Measurements from ENCODE around the gene CPZ. TPM values are rescaled to one million over a fixed set of nuclear protein-coding genes. Genes with fewer than 3 reads are reported as not detected.

CPZ gene
- 0.17 to 0.25 TPM (median 0.20 TPM) in 4 of 5 replicates, not detected in the other for total RNA-seq (2022; extraction: Qiagen RNA extraction; ENCODE audit: low read depth)

GRCh38 chr4:8592366-8593263 is at the start of gene CPZ:
Gene CPZ (plus strand): TSS chr4:8592765. CDS start chr4:8592834, 69 bp downstream.

GRCh38 chr4:8580321-8581093 is 12.1 kb upstream of the CPZ start, which contains the start of gene GPR78:
Gene GPR78 (plus strand): TSS chr4:8580392. CDS start chr4:8580983, 591 bp downstream.

Other genes starting within 250 kb of the CPZ start
- gene ACOX3, start 152.0 kb upstream of the CPZ start, total RNA-seq (2022; extraction: Qiagen RNA extraction; ENCODE audit: low read depth): 7.1 to 10.6 TPM (median 9.2 TPM) in 5 replicates
- 5.5 to 9.4 TPM (median 7.1 TPM) in 5 replicates for gene TRMT44, start 152.0 kb upstream of the CPZ start, total RNA-seq (2022; extraction: Qiagen RNA extraction; ENCODE audit: low read depth)
- not detected in 5 replicates for gene GPR78, start 12.4 kb upstream of the CPZ start, total RNA-seq (2022; extraction: Qiagen RNA extraction; ENCODE audit: low read depth)